HepG2 (cell line): ENCODE measurements around the gene ZNF322. TPM values are rescaled to one million over a fixed set of nuclear protein-coding genes. Genes with fewer than 3 reads are reported as not detected.

Experiments
- ATF7 ChIP-seq, 2 experiments: fragments of 450-650 bp in 1 of 2; sonication (generic) in 1 of 2; formaldehyde crosslinking in 1 of 2; IDR thresholded peaks; 2 replicates each; pipeline versions ENCODE4 v1.4.0 to v1.6.1; 2016 to 2020; ENCODE audit warnings: antibody characterized with exemption in 1 of 2, mild to moderate bottlenecking in 1 of 2, missing genetic modification reagents in 1 of 2
- CAMTA2 ChIP-seq: sonication (generic); formaldehyde crosslinking; IDR thresholded peaks from 2 replicates; pipeline ENCODE4 v1.4.0; 2020; ENCODE audit warnings: mild to moderate bottlenecking, missing genetic modification reagents, borderline replicate concordance
- CSRNP2 ChIP-seq: sonication (generic); formaldehyde crosslinking; conservative IDR thresholded peaks from 2 replicates; pipeline ENCODE4 v1.8.0; 2022; ENCODE audit warnings: low read depth, missing genetic modification reagents
- DPF2 ChIP-seq: sonication (generic); formaldehyde crosslinking; IDR thresholded peaks from 2 replicates; pipeline ENCODE4 v1.4.0; 2020; ENCODE audit warnings: mild to moderate bottlenecking, low read depth, missing genetic modification reagents, borderline replicate concordance
- ELF1 ChIP-seq: sonication (generic); formaldehyde crosslinking; IDR thresholded peaks from 2 replicates; pipeline ENCODE4 v1.4.0; 2020; ENCODE audit warnings: missing genetic modification reagents
- FOXO4 ChIP-seq: sonication (generic); formaldehyde crosslinking; conservative IDR thresholded peaks from 2 replicates; pipeline ENCODE4 v1.8.1; 2023; ENCODE audit warnings: missing genetic modification reagents
- GABPA ChIP-seq, 2 experiments: IDR thresholded peaks; 2 replicates each; pipeline ENCODE4 v1.6.1; 2011 to 2016; ENCODE audit warnings: low read depth in 2 of 2, low read length in 1 of 2, missing biosample characterization in 1 of 2, missing genetic modification characterization in 1 of 2
- HINFP ChIP-seq: sonication (generic); formaldehyde crosslinking; IDR thresholded peaks from 2 replicates; pipeline ENCODE4 v1.4.0; 2020; ENCODE audit warnings: low read depth, mild to moderate bottlenecking, missing genetic modification reagents
- MXD3 ChIP-seq: IDR thresholded peaks from 2 replicates; pipeline ENCODE4 v1.6.1; 2016; ENCODE audit warnings: mild to moderate bottlenecking, missing biosample characterization, missing genetic modification reagents
- NFATC3 ChIP-seq: sonication (generic); formaldehyde crosslinking; IDR thresholded peaks from 2 replicates; pipeline ENCODE4 v1.5.1; 2020; ENCODE audit warnings: mild to moderate bottlenecking, missing genetic modification reagents
- POGZ ChIP-seq: sonication (generic); formaldehyde crosslinking; IDR thresholded peaks from 2 replicates; pipeline ENCODE4 v1.4.0; 2020; ENCODE audit warnings: mild to moderate bottlenecking, missing genetic modification reagents
- RARG ChIP-seq: sonication (generic); formaldehyde crosslinking; IDR thresholded peaks from 2 replicates; pipeline ENCODE4 v1.4.0; 2020; ENCODE audit warnings: low read depth, mild to moderate bottlenecking, missing genetic modification reagents
- XRCC5 ChIP-seq: fragments of 200-400 bp; formaldehyde crosslinking; optimal IDR thresholded peaks from 2 replicates; pipeline ENCODE3; 2017; ENCODE audit warnings: mild to moderate bottlenecking, low read length
- ZFP37 ChIP-seq: sonication (generic); formaldehyde crosslinking; IDR thresholded peaks from 2 replicates; pipeline ENCODE4 v1.4.0; 2020; ENCODE audit warnings: missing genetic modification reagents, borderline replicate concordance
- ZNF124 ChIP-seq: sonication (generic); formaldehyde crosslinking; IDR thresholded peaks from 2 replicates; pipeline ENCODE4 v1.4.0; 2020; ENCODE audit warnings: missing genetic modification reagents
- ZNF280B ChIP-seq: sonication (generic); formaldehyde crosslinking; IDR thresholded peaks from 2 replicates; pipeline ENCODE4 v1.5.0; 2020; ENCODE audit warnings: missing genetic modification reagents, mild to moderate bottlenecking, borderline replicate concordance
- ZNF619 ChIP-seq: sonication (generic); formaldehyde crosslinking; IDR thresholded peaks from 2 replicates; pipeline ENCODE4 v1.4.0; 2020; ENCODE audit warnings: mild to moderate bottlenecking, missing genetic modification reagents
- ZNF709 ChIP-seq: sonication (generic); formaldehyde crosslinking; IDR thresholded peaks from 2 replicates; pipeline ENCODE4 v1.5.0; 2020; ENCODE audit warnings: mild to moderate bottlenecking, missing genetic modification reagents
- ZNF761 ChIP-seq: sonication (generic); formaldehyde crosslinking; conservative IDR thresholded peaks from 2 replicates; pipeline ENCODE4 v1.4.0; 2020; ENCODE audit warnings: mild to moderate bottlenecking, missing genetic modification reagents
- ZNF776 ChIP-seq: sonication (generic); formaldehyde crosslinking; IDR thresholded peaks from 2 replicates; pipeline ENCODE4 v1.4.0; 2020; ENCODE audit warnings: mild to moderate bottlenecking, missing genetic modification reagents
- ZSCAN29 ChIP-seq: sonication (generic); formaldehyde crosslinking; conservative IDR thresholded peaks from 2 replicates; pipeline ENCODE4 v1.4.0; 2020; ENCODE audit warnings: mild to moderate bottlenecking, missing genetic modification reagents
- polyA plus RNA-seq, 8 experiments: library from polyadenylated mRNA; depleted of rRNA in 3 of 8; stranded (reverse) in 7 of 8; unstranded in 1 of 8; fragments of >200 nt; fragmentation: Illumina TruSeq in 4 of 8; extraction: Trizol in 4 of 8; gene quantifications; 2 replicates each; pipeline versions ENCODE4 v1.2.1 to v1.2.3, GENCODE V29; 2011 to 2016; ENCODE audit warnings: low read depth in 4 of 8, missing spikeins in 1 of 8, mixed read lengths in 1 of 8; ENCODE audit not compliant: insufficient read depth in 1 of 8
- total RNA-seq, 5 experiments: library from RNA; depleted of rRNA; stranded (reverse); fragments of >200 nt; fragmentation: Illumina TruSeq; extraction: Trizol; gene quantifications; 2 replicates each; pipeline ENCODE4 v1.2.3, GENCODE V29; 2016; ENCODE audit warnings: low read depth in 1 of 5

ZNF322 gene
- total and polyA plus RNA-seq, 2 of the 13 experiments (the other 11 are each of a cell fraction or from before 2014, with no cell fraction given) = 8.3 to 22.8 TPM

- TF ChIP-seq ATF7 (IDR thresholded peaks at IDR 0.05) = no peak
- TF ChIP-seq ATF7 (CRISPR knock-in tag; IDR thresholded peaks at IDR 0.05) = no peak
- peak; percentile 80; the same call in 1 of the 2 replicates for TF ChIP-seq ZNF280B (CRISPR knock-in tag)
- 0 out of 2 replicates have a peak, but pooled peaks have one; percentile 54 for TF ChIP-seq RARG (CRISPR knock-in tag)
- TF ChIP-seq ZNF619 (CRISPR knock-in tag) = no peak
- no peak for TF ChIP-seq FOXO4
- TF ChIP-seq GABPA (IDR thresholded peaks at IDR 0.05; ENCODE audit: low read depth, low read length) = peak; percentile 58
- TF ChIP-seq GABPA (CRISPR knock-in tag; IDR thresholded peaks at IDR 0.05; ENCODE audit: low read depth) = peak; percentile 86
- TF ChIP-seq ZNF124 (CRISPR knock-in tag) = peak; percentile 29; the same call in 1 of the 2 replicates
- peak; percentile 94 for TF ChIP-seq POGZ (CRISPR knock-in tag)
- TF ChIP-seq ZSCAN29 (CRISPR knock-in tag) = peak; percentile 92; the same call in 1 of the 2 replicates
- no peak for TF ChIP-seq DPF2
- no peak for TF ChIP-seq CAMTA2 (CRISPR knock-in tag)
- TF ChIP-seq HINFP (CRISPR knock-in tag) = no peak
- peak; percentile 93 for TF ChIP-seq ELF1 (CRISPR knock-in tag)
- TF ChIP-seq XRCC5 = peak; percentile 68
- peak; percentile 43; the same call in 1 of the 2 replicates for TF ChIP-seq MXD3 (CRISPR knock-in tag)
- TF ChIP-seq ZNF776 (CRISPR knock-in tag) = no peak; the same call in 1 of the 2 replicates
- TF ChIP-seq ZNF761 (CRISPR knock-in tag) = peak; percentile 75; the same call in 1 of the 2 replicates
- TF ChIP-seq CSRNP2 (CRISPR knock-in tag) = no peak
- no peak; the same call in 1 of the 2 replicates for TF ChIP-seq ZNF709
- TF ChIP-seq ZFP37 (CRISPR knock-in tag) = no peak
- TF ChIP-seq NFATC3 (CRISPR knock-in tag) = 0 out of 2 replicates have a peak, but pooled peaks have one; percentile 71
These were observed at the start of gene ZNF322 (continued) for GRCh38 chr6:26659042-26659999.
